HFF-Myc (cell line): Measurements from ENCODE around the gene STK24.

Experiments used
- DNase-seq: peaks from one replicate; pipeline ENCODE4 v3.0.0-alpha.2; 2011; ENCODE audit warnings: low read depth; ENCODE audit errors: extremely low read depth
- H3K4me3 ChIP-seq: replicated peaks from 2 replicates; pipeline ENCODE4 v1.5.1; 2011; ENCODE audit warnings: low read depth, mild to moderate bottlenecking, control low read depth, low read length
- CTCF ChIP-seq: IDR thresholded peaks from 2 replicates; pipeline ENCODE4 v1.5.1; 2012; ENCODE audit warnings: mild to moderate bottlenecking, low read depth, low read length, control low read depth; ENCODE audit errors: missing control alignments

STK24 gene

GRCh38 chr13:98462241-98462882, 114.5 kb downstream of the STK24 start:
- DNase-seq: no peak
- TF ChIP-seq CTCF: no peak
- H3K4me3 ChIP-seq: no peak overlapping the region

GRCh38 chr13:98461486-98462240, 115.2 kb downstream of the STK24 start:
- no peak overlapping the region for H3K4me3 ChIP-seq
- TF ChIP-seq CTCF: no peak
- no peak for DNase-seq

- DNase-seq: no peak
- H3K4me3 ChIP-seq: no peak overlapping the region
- no peak for TF ChIP-seq CTCF
Measured at GRCh38 chr13:98460516-98460915, 116.4 kb downstream of the STK24 start.

- TF ChIP-seq CTCF: no peak
- no peak overlapping the region for H3K4me3 ChIP-seq
- DNase-seq: no peak
Measured at GRCh38 chr13:98459721-98460370, 117.1 kb downstream of the STK24 start.

- no peak for DNase-seq
- H3K4me3 ChIP-seq: no peak overlapping the region
- no peak for TF ChIP-seq CTCF
Measured at GRCh38 chr13:98459171-98459681, 117.7 kb downstream of the STK24 start.

GRCh38 chr13:98458431-98458830, 118.5 kb downstream of the STK24 start:
- no peak for TF ChIP-seq CTCF
- no peak overlapping the region for H3K4me3 ChIP-seq
- no peak for DNase-seq
